GM06990 (cell line): ENCODE results near the gene POLN.

Experiments
- DNase-seq: peaks from one replicate; pipeline ENCODE4 v3.0.0-alpha.2; 2011; ENCODE audit not compliant: insufficient read length; ENCODE audit errors: extremely low read depth
- H3K27me3 ChIP-seq: replicated peaks from 2 replicates; pipeline ENCODE4 v1.6.0; 2011; ENCODE audit warnings: low read length; ENCODE audit not compliant: control insufficient read depth, insufficient read depth
- H3K36me3 ChIP-seq: 2 replicates; pipeline ENCODE4 v1.5.1; 2011; ENCODE audit warnings: low read length; ENCODE audit not compliant: control insufficient read depth, insufficient read depth
- H3K4me3 ChIP-seq: replicated peaks from 2 replicates; pipeline ENCODE4 v1.5.1; 2011; ENCODE audit warnings: low read depth, mild to moderate bottlenecking, control low read depth, low read length
- CTCF ChIP-seq: IDR thresholded peaks from 2 replicates; pipeline ENCODE4 v1.5.1; 2011; ENCODE audit warnings: low read length, control low read depth, mild to moderate bottlenecking, inconsistent platforms; ENCODE audit not compliant: insufficient read depth, poor library complexity, severe bottlenecking

POLN gene

GRCh38 chr4:2092669-2093053 lies 149.3 kb downstream of the POLN start:
- Histone ChIP-seq H3K4me3 (no peak overlapping the region), H3K27me3 (no peaks in the 10 kb centered on the region; the same call in 1 of the 2 replicates), H3K36me3 (no peaks in the 10 kb centered on the region)
- no peak for TF ChIP-seq CTCF
- no peak for DNase-seq

- no peak for TF ChIP-seq CTCF
- no peaks in the 10 kb centered on the region for H3K36me3 ChIP-seq
- H3K27me3 ChIP-seq = no peaks in the 10 kb centered on the region; the same call in 1 of the 2 replicates
- DNase-seq = no peak
- H3K4me3 ChIP-seq = no peak overlapping the region
Observed at GRCh38 chr4:2091990-2092668, 149.8 kb downstream of the POLN start.

GRCh38 chr4:2090642-2091041 lies 151.3 kb downstream of the POLN start:
- Histone ChIP-seq H3K36me3 (no peaks in the 10 kb centered on the region), H3K4me3 (no peak overlapping the region), H3K27me3 (no peaks in the 10 kb centered on the region; the same call in 1 of the 2 replicates)
- no peak for TF ChIP-seq CTCF
- no peak for DNase-seq

- no peak for DNase-seq
- no peaks in the 10 kb centered on the region for H3K36me3 ChIP-seq
- no peak for TF ChIP-seq CTCF
- H3K4me3 ChIP-seq = no peak overlapping the region
- no peaks in the 10 kb centered on the region; the same call in 1 of the 2 replicates for H3K27me3 ChIP-seq
Observed at GRCh38 chr4:2089222-2089621, 152.7 kb downstream of the POLN start.

GRCh38 chr4:2087170-2087569 lies 154.8 kb downstream of the POLN start:
- peaks cover 1% of the 10 kb centered on the region; the same call in 1 of the 2 replicates for H3K27me3 ChIP-seq
- no peaks in the 10 kb centered on the region for H3K36me3 ChIP-seq
- H3K4me3 ChIP-seq = no peak overlapping the region
- no peak for TF ChIP-seq CTCF
- no peak for DNase-seq
